Measurements from ENCODE around the gene NTF4.
A peak's percentile ranks its signal among the peaks of the same experiment; 100 is the strongest.

NTF4 gene

GRCh38 chr19:49017041-49017665 is 47.5 kb downstream of the NTF4 start, which contains the start of gene LHB:
Gene LHB, minus strand, starts transcription at chr19:49017091. Its CDS starts 10 bp downstream, at chr19:49017081.
- no peak within 1 kb of the TSS for H3K27ac ChIP-seq (ENCODE audit: insufficient read depth in 1 of 2, low read depth in 1 of 2, low read length in 2 of 2, poor library complexity in 1 of 2, severe bottlenecking in 2 of 2)
- 71% methylated on average over 10 of the region's 17 CpGs for WGBS (ENCODE audit: insufficient coverage)
- H3K9me3 ChIP-seq (ENCODE audit: control extremely low read depth in 1 of 5, control insufficient read depth in 4 of 5, insufficient read depth in 2 of 5, low read depth in 1 of 5, low read length in 4 of 5), result no peaks in the 10 kb centered on the region
- peaks cover 0 to 24% (median 22%) of the 10 kb centered on the region in 4 experiments for H3K4me1 ChIP-seq (ENCODE audit: control extremely low read depth in 1 of 4, control insufficient read depth in 4 of 4, insufficient read depth in 4 of 4, low read length in 3 of 4)
- no peak for DNase-seq
- peaks cover 0 to 43% (median 9%) of the 10 kb centered on the region in 5 experiments for H3K27me3 ChIP-seq (replicated peaks in 2 of 5; ENCODE audit: control insufficient read depth in 4 of 5, insufficient read depth in 5 of 5, low read length in 4 of 5)
- peaks cover 4 to 38% (median 27%) of the 10 kb centered on the region in 4 experiments for H3K36me3 ChIP-seq (ENCODE audit: control insufficient read depth in 4 of 4, insufficient read depth in 4 of 4, low read length in 3 of 4)
- ChIA-PET CTCF (interaction anchor here (1.0 to 3.5 kb wide), 6 partner anchors 8 to 43 kb away, joined by 3 to 10 read pairs (median 3); no protein-coding TSS in a partner anchor), POLR2A (no interaction called here)
- peak within 1 kb of the TSS; percentile 4 to 73 (median 56) for H3K4me3 ChIP-seq (ENCODE audit: control insufficient read depth in 1 of 7, extremely low read depth in 1 of 7, insufficient read depth in 4 of 7, low read depth in 2 of 7, low read length in 6 of 7)

GRCh38 chr19:49016067-49016839 is 48.4 kb downstream of the NTF4 start:
- peaks cover 0 to 35% (median 7%) of the 10 kb centered on the region in 5 experiments for H3K27me3 ChIP-seq (replicated peaks in 2 of 5; ENCODE audit: control insufficient read depth in 4 of 5, insufficient read depth in 5 of 5, low read length in 4 of 5)
- H3K4me1 ChIP-seq (ENCODE audit: control extremely low read depth in 1 of 4, control insufficient read depth in 4 of 4, insufficient read depth in 4 of 4, low read length in 3 of 4), result peaks cover 0 to 24% (median 22%) of the 10 kb centered on the region in 4 experiments
- DNase-seq, result no peak
- no peak overlapping the region for H3K27ac ChIP-seq (ENCODE audit: insufficient read depth in 1 of 2, low read depth in 1 of 2, low read length in 2 of 2, poor library complexity in 1 of 2, severe bottlenecking in 2 of 2)
- ChIA-PET CTCF (no interaction called here), POLR2A (no interaction called here)
- WGBS (ENCODE audit: insufficient coverage), result 99% methylated on average over 18 of the region's 29 CpGs
- no peak overlapping the region for H3K4me3 ChIP-seq (ENCODE audit: control insufficient read depth in 1 of 7, extremely low read depth in 1 of 7, insufficient read depth in 4 of 7, low read depth in 2 of 7, low read length in 6 of 7)
- peaks cover 4 to 47% (median 36%) of the 10 kb centered on the region in 4 experiments for H3K36me3 ChIP-seq (ENCODE audit: control insufficient read depth in 4 of 4, insufficient read depth in 4 of 4, low read length in 3 of 4)
- H3K9me3 ChIP-seq (ENCODE audit: control extremely low read depth in 1 of 5, control insufficient read depth in 4 of 5, insufficient read depth in 2 of 5, low read depth in 1 of 5, low read length in 4 of 5), result no peaks in the 10 kb centered on the region

- CTCF ChIA-PET, result interaction anchor here (1.8 kb wide), 1 partner anchor 15 kb away, joined by 7 read pairs; no protein-coding TSS in a partner anchor
- H3K36me3 ChIP-seq (ENCODE audit: control insufficient read depth in 4 of 4, insufficient read depth in 4 of 4, low read length in 3 of 4), result peaks cover 4 to 61% (median 47%) of the 10 kb centered on the region in 4 experiments
- WGBS (ENCODE audit: insufficient coverage), result 96% methylated on average over 18 of the region's 18 CpGs
Observed at GRCh38 chr19:49014870-49015255, 49.8 kb downstream of the NTF4 start.

GRCh38 chr19:49014123-49014869 is 50.3 kb downstream of the NTF4 start:
- Histone ChIP-seq H3K9me3 (ENCODE audit: control extremely low read depth in 1 of 5, control insufficient read depth in 4 of 5, insufficient read depth in 2 of 5, low read depth in 1 of 5, low read length in 4 of 5) (no peaks in the 10 kb centered on the region), H3K27ac (ENCODE audit: insufficient read depth in 1 of 2, low read depth in 1 of 2, low read length in 2 of 2, poor library complexity in 1 of 2, severe bottlenecking in 2 of 2) (no peak overlapping the region), H3K27me3 (replicated peaks in 2 of 5; ENCODE audit: control insufficient read depth in 4 of 5, insufficient read depth in 5 of 5, low read length in 4 of 5) (peaks cover 0 to 15% (median 4%) of the 10 kb centered on the region in 5 experiments), H3K4me1 (ENCODE audit: control extremely low read depth in 1 of 4, control insufficient read depth in 4 of 4, insufficient read depth in 4 of 4, low read length in 3 of 4) (peaks cover 0 to 20% (median 19%) of the 10 kb centered on the region in 4 experiments), H3K4me3 (ENCODE audit: control insufficient read depth in 1 of 7, extremely low read depth in 1 of 7, insufficient read depth in 4 of 7, low read depth in 2 of 7, low read length in 6 of 7) (no peak overlapping the region), H3K36me3 (ENCODE audit: control insufficient read depth in 4 of 4, insufficient read depth in 4 of 4, low read length in 3 of 4) (peaks cover 7 to 67% (median 53%) of the 10 kb centered on the region in 4 experiments)
- ChIA-PET POLR2A (no interaction called here), CTCF (interaction anchor here (1.0 to 2.3 kb wide), 3 partner anchors 9 to 16 kb away, joined by 3 to 7 read pairs (median 6); no protein-coding TSS in a partner anchor)
- WGBS (ENCODE audit: insufficient coverage), result 97% methylated on average over 28 of the region's 32 CpGs
- DNase-seq, result no peak

More at GRCh38 chr19:49014870-49015255, 49.8 kb downstream of the NTF4 start:
- POLR2A ChIA-PET, result no interaction called here
- Histone ChIP-seq H3K9me3 (ENCODE audit: control extremely low read depth in 1 of 5, control insufficient read depth in 4 of 5, insufficient read depth in 2 of 5, low read depth in 1 of 5, low read length in 4 of 5) (no peaks in the 10 kb centered on the region), H3K4me1 (ENCODE audit: control extremely low read depth in 1 of 4, control insufficient read depth in 4 of 4, insufficient read depth in 4 of 4, low read length in 3 of 4) (peaks cover 0 to 24% (median 22%) of the 10 kb centered on the region in 4 experiments), H3K4me3 (ENCODE audit: control insufficient read depth in 1 of 7, extremely low read depth in 1 of 7, insufficient read depth in 4 of 7, low read depth in 2 of 7, low read length in 6 of 7) (no peak overlapping the region), H3K27me3 (replicated peaks in 2 of 5; ENCODE audit: control insufficient read depth in 4 of 5, insufficient read depth in 5 of 5, low read length in 4 of 5) (peaks cover 0 to 21% (median 4%) of the 10 kb centered on the region in 5 experiments), H3K27ac (ENCODE audit: insufficient read depth in 1 of 2, low read depth in 1 of 2, low read length in 2 of 2, poor library complexity in 1 of 2, severe bottlenecking in 2 of 2) (no peak overlapping the region)
- no peak for DNase-seq

- no peaks in the 10 kb centered on the region for H3K9me3 ChIP-seq (ENCODE audit: control extremely low read depth in 1 of 5, control insufficient read depth in 4 of 5, insufficient read depth in 2 of 5, low read depth in 1 of 5, low read length in 4 of 5)
- 92% methylated on average over 13 of the region's 17 CpGs for whole genome bisulfite sequencing (ENCODE audit: insufficient coverage)
- peaks cover 12 to 79% (median 60%) of the 10 kb centered on the region in 4 experiments for H3K36me3 ChIP-seq (ENCODE audit: control insufficient read depth in 4 of 4, insufficient read depth in 4 of 4, low read length in 3 of 4)
- no peak overlapping the region for H3K27ac ChIP-seq (ENCODE audit: insufficient read depth in 1 of 2, low read depth in 1 of 2, low read length in 2 of 2, poor library complexity in 1 of 2, severe bottlenecking in 2 of 2)
- no peak overlapping the region for H3K4me3 ChIP-seq (ENCODE audit: control insufficient read depth in 1 of 7, extremely low read depth in 1 of 7, insufficient read depth in 4 of 7, low read depth in 2 of 7, low read length in 6 of 7)
- POLR2A ChIA-PET, result no interaction called here
- no peaks in the 10 kb centered on the region for H3K27me3 ChIP-seq (replicated peaks in 2 of 5; ENCODE audit: control insufficient read depth in 4 of 5, insufficient read depth in 5 of 5, low read length in 4 of 5)
- no peak for DNase-seq
- CTCF ChIA-PET, result interaction anchor here (4.3 kb wide), 1 partner anchor 11 kb away, joined by 15 read pairs; no protein-coding TSS in a partner anchor
- no peaks in the 10 kb centered on the region for H3K4me1 ChIP-seq (ENCODE audit: control extremely low read depth in 1 of 4, control insufficient read depth in 4 of 4, insufficient read depth in 4 of 4, low read length in 3 of 4)
Observed at GRCh38 chr19:49011194-49011593, 53.4 kb downstream of the NTF4 start.

All from common myeloid progenitor, CD34-positive (primary cell).